EH (cell line): ENCODE data around the gene IHH.

Experiments used
- DNase-seq: peaks from one replicate; pipeline ENCODE4 v3.0.0-alpha.2; 2015; ENCODE audit warnings: low read depth

IHH gene

DNA sequence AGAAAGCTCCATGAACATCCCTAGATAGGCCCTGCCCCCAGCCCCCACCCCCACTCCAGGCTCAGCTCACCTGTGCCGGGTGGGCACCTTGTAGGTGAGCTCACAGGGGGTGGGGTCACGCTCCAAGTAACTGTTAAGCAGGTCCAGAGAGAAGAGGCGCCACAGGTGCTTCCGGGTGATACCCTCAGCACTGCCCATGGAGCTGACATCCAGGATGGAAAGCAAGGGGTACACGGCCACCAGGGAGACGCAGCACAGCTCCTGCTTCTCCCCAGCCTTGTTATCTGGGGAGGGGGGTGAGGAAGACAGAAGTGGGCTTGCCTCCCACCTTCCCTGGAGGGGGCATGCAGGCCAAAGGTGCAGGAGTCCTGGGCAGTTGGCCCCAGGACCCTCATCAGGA lies 41.3 kb downstream of the IHH start:
- no peak for DNase-seq

DNA sequence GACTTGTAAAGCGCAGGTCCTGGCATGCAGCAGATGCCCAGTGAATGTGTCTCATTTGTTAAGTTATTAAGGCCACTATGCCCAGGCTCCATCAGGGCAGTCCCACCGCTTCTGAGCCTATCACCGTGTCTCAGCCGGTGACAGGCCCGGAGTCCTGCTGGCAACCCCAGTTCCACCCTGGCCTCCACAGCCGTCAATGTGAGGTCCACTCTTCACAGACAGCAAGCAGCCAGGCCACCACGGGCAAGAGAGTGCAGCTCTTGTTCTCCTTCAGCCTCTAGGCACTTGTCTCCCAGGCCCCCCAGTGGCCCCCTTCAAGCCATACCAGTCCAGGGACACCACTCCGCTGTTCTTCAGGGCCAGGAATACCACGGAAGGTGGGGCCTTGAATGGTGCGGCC lies 42.0 kb downstream of the IHH start:
- no peak for DNase-seq

DNA sequence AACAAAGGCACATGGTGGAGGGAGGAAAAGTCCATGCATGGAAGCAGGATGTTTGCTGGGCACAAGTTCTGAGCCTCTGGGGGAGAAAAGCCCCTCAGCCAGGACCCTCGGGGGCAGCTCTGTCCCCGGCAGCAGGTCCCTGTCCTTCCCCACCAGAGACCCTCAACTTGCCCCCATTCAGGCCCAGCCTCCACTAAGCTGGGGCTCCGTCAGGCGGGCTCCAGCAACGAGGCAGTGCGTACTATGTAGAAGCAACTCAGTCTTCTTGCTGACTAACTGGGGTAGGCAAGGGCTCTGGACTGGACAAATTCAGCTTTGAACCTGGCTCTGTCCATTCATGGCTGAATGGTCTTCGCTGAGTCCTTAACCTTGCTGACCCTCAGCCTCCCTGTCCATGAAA lies 42.4 kb downstream of the IHH start:
- DNase-seq, result no peak

DNA sequence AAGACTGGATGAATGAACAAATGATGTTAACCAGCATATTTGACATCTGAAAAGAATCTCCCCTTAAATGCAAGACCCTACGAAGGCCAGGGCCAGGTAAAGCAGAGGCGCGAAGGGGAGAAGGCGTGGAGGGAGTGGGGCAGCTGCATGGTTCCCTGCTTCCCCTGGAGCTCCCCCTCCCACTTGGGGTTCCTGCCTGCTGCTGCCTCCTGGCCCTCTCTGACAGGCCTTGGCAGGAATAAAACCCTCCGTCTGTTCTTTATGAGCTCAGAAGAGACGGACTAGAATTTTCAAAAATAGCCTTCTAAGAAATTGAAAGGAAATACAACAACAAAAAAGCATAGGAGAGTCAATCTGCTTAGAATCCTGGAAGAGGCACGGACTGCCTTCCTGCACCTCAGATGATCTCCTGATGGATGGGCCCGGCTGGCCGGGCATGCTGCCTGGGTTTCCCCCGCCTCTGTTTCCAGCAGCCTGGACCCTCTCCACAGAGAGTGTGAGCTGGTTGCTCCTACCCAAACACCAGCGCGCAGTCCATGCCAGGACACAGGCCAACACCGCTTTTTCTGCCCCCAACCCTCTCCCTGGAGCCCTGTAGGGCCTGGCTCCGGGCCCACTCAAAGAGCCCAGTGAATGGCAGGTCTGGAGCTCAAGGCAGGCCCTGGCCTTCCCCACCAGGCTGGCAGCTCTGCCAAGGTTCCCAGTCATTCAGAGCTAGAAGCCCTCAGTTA lies 43.4 kb downstream of the IHH start:
- DNase-seq, result no peak

- no peak for DNase-seq
These were observed 44.0 kb downstream of the IHH start for GRCh38 chr2:219016721-219017120.

- no peak for DNase-seq
These were observed 49.8 kb downstream of the IHH start for GRCh38 chr2:219010873-219011272.

GRCh38 chr2:219010162-219010756 lies 50.5 kb downstream of the IHH start:
- no peak for DNase-seq

DNA sequence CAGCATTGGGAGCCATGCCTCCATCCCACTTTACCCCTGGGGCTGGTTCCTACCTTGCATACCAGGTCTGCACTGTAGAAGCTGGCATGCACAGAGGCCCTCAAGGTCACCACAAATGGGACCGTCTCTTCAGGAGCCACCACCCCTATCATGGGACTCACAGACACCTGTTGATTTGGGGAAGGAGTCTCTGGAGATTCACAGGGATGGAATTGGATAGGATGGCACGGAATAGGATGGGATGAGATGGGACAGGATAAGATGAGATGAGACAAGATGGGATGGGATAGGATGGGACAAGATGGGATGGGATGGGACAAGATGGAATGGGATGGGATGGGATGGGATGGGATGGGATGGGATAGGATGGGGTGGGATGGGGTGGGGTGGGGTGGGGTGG lies 51.4 kb downstream of the IHH start:
- DNase-seq, result no peak
